ENCODE data around the gene METAP1D.
A peak's percentile ranks its signal among the peaks of the same experiment; 100 is the strongest.

Gene METAP1D

GRCh38 chr2:172000696-172001361 is 1.1 kb downstream of the METAP1D start:
- Histone ChIP-seq H3K4me1 (ENCODE audit: low read length) (peaks cover 13% of the 10 kb centered on the region), H3K4me3 (ENCODE audit: low read length) (peak overlapping the region; percentile 86), H2AFZ (ENCODE audit: low read depth, low read length) (peak overlapping the region; percentile 98), H3K27me3 (ENCODE audit: low read depth, low read length) (no peaks in the 10 kb centered on the region), H3K9ac (ENCODE audit: low read length) (peak overlapping the region; percentile 74), H4K20me1 (ENCODE audit: insufficient read depth, low read length) (no peaks in the 10 kb centered on the region), H3K4me2 (ENCODE audit: low read length) (peak overlapping the region; percentile 93), H3K9me3 (ENCODE audit: insufficient read depth, low read length) (no peaks in the 10 kb centered on the region), H3K27ac (ENCODE audit: low read length) (no peak overlapping the region), H3K79me2 (ENCODE audit: low read length) (no peaks in the 10 kb centered on the region), H3K36me3 (replicated peaks; ENCODE audit: low read depth, low read length) (no peaks in the 10 kb centered on the region)
- TF ChIP-seq EZH2phosphoT487 (IDR thresholded peaks at IDR 0.05; ENCODE audit: low read depth) (no peak), CTCF (IDR thresholded peaks at IDR 0.05; ENCODE audit: low read depth, low read length) (no peak)

- no peak overlapping the region for H3K27ac ChIP-seq (ENCODE audit: low read length)
- no peaks in the 10 kb centered on the region for H3K79me2 ChIP-seq (ENCODE audit: low read length)
- no peak overlapping the region for H3K9ac ChIP-seq (ENCODE audit: low read length)
- no peaks in the 10 kb centered on the region for H3K4me1 ChIP-seq (ENCODE audit: low read length)
- TF ChIP-seq EZH2phosphoT487 (IDR thresholded peaks at IDR 0.05; ENCODE audit: low read depth) (no peak), CTCF (IDR thresholded peaks at IDR 0.05; ENCODE audit: low read depth, low read length) (no peak)
- no peaks in the 10 kb centered on the region for H3K27me3 ChIP-seq (ENCODE audit: low read depth, low read length)
- no peak overlapping the region for H3K4me2 ChIP-seq (ENCODE audit: low read length)
- no peak overlapping the region for H3K4me3 ChIP-seq (ENCODE audit: low read length)
- H3K9me3 ChIP-seq (ENCODE audit: insufficient read depth, low read length), result no peaks in the 10 kb centered on the region
- no peaks in the 10 kb centered on the region for H3K36me3 ChIP-seq (replicated peaks; ENCODE audit: low read depth, low read length)
- H2AFZ ChIP-seq (ENCODE audit: low read depth, low read length), result no peak overlapping the region
- no peaks in the 10 kb centered on the region for H4K20me1 ChIP-seq (ENCODE audit: insufficient read depth, low read length)
Measured at GRCh38 chr2:172007372-172007771, 7.6 kb downstream of the METAP1D start.

GRCh38 chr2:172009823-172010222 is 10.1 kb downstream of the METAP1D start:
- Histone ChIP-seq H3K4me2 (ENCODE audit: low read length) (no peak overlapping the region), H3K4me3 (ENCODE audit: low read length) (no peak overlapping the region)

More at GRCh38 chr2:172009823-172010222, 10.1 kb downstream of the METAP1D start:
- no peaks in the 10 kb centered on the region for H3K79me2 ChIP-seq (ENCODE audit: low read length)
- no peaks in the 10 kb centered on the region for H4K20me1 ChIP-seq (ENCODE audit: insufficient read depth, low read length)
- peaks cover 11% of the 10 kb centered on the region for H3K4me1 ChIP-seq (ENCODE audit: low read length)
- H3K27ac ChIP-seq (ENCODE audit: low read length), result no peak overlapping the region
- TF ChIP-seq CTCF (IDR thresholded peaks at IDR 0.05; ENCODE audit: low read depth, low read length) (no peak), EZH2phosphoT487 (IDR thresholded peaks at IDR 0.05; ENCODE audit: low read depth) (no peak)
- H3K9ac ChIP-seq (ENCODE audit: low read length), result no peak overlapping the region
- H3K36me3 ChIP-seq (replicated peaks; ENCODE audit: low read depth, low read length), result no peaks in the 10 kb centered on the region
- no peaks in the 10 kb centered on the region for H3K27me3 ChIP-seq (ENCODE audit: low read depth, low read length)
- H2AFZ ChIP-seq (ENCODE audit: low read depth, low read length), result no peak overlapping the region
- no peaks in the 10 kb centered on the region for H3K9me3 ChIP-seq (ENCODE audit: insufficient read depth, low read length)
